Bronchial epithelial cell (primary cell): ENCODE measurements around the gene ZNF581. TPM values are rescaled to one million over a fixed set of nuclear protein-coding genes. Genes with fewer than 3 reads are reported as not detected.

Source experiments
- DNase-seq: peaks from one replicate; pipeline ENCODE4 v3.0.0-alpha.2; 2010; ENCODE audit warnings: low read depth
- FAIRE-seq: peaks from 2 replicates; lab custom pipeline; 2011; peaks lifted over from hg19 to GRCh38; lab: Jason Lieb, UNC
- H3K27me3 ChIP-seq: 2 replicates; pipeline ENCODE4 v1.5.1; 2011; ENCODE audit warnings: low read length; ENCODE audit not compliant: control insufficient read depth, insufficient read depth
- H3K36me3 ChIP-seq: 2 replicates; pipeline ENCODE4 v1.5.1; 2011; ENCODE audit warnings: low read length; ENCODE audit not compliant: control insufficient read depth, insufficient read depth
- H3K4me3 ChIP-seq: 2 replicates; pipeline ENCODE4 v1.5.1; 2011; ENCODE audit warnings: mild to moderate bottlenecking, low read depth, low read length, control low read depth
- CTCF ChIP-seq: IDR thresholded peaks from 2 replicates; pipeline ENCODE4 v1.5.1; 2011; ENCODE audit warnings: mild to moderate bottlenecking, moderate library complexity, low read length, control low read depth, inconsistent platforms; ENCODE audit not compliant: insufficient read depth, severe bottlenecking
- total RNA-seq: library from RNA; depleted of rRNA; stranded (reverse); fragments of >200 nt; gene quantifications from 2 replicates; pipeline ENCODE4 v1.2.1, GENCODE V29; 2014

The ZNF581 gene
- total RNA-seq, 1 donor from 2014 or later, result 19.2 TPM

GRCh38 chr19:55625004-55625326, 18.5 kb upstream of the ZNF581 start:
- TF ChIP-seq CTCF, result no peak
- peaks cover 1% of the 10 kb centered on the region for H3K36me3 ChIP-seq
- no peak for FAIRE-seq
- DNase-seq, result no peak
- no peaks in the 10 kb centered on the region for H3K27me3 ChIP-seq
- no peak overlapping the region for H3K4me3 ChIP-seq

- no peaks in the 10 kb centered on the region for H3K27me3 ChIP-seq
- peaks cover under 1% of the 10 kb centered on the region for H3K36me3 ChIP-seq
- DNase-seq (no peak), FAIRE-seq (peak; percentile 50)
- TF ChIP-seq CTCF, result no peak
- H3K4me3 ChIP-seq, result no peak overlapping the region
Observed at GRCh38 chr19:55626350-55626749, 17.1 kb upstream of the ZNF581 start.

DNA sequence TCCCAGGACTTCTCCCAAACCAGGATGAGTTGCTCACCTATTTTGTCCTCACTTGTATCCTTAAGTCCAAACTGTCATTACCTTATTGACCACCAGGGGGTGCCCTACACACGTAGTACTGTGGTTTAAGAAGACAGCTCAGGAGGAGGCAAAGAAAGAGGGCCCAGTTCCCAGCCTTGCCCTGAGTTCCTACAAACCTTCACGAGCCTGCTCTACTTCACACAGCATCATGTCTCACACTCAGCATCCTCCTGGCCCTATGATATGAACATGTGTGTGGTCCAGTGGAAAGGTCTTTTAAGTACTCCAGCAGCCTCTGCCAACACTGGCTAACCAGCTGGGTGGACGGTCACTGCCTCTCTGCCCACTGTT, 11.0 kb upstream of the ZNF581 start:
- DNase-seq, result peak; percentile 89
- no peaks in the 10 kb centered on the region for H3K36me3 ChIP-seq
- no peak for FAIRE-seq
- TF ChIP-seq CTCF, result peak; percentile 66
- H3K27me3 ChIP-seq, result no peaks in the 10 kb centered on the region
- no peak overlapping the region for H3K4me3 ChIP-seq

GRCh38 chr19:55633861-55634260, 9.6 kb upstream of the ZNF581 start:
- no peak for TF ChIP-seq CTCF
- Histone ChIP-seq H3K27me3 (no peaks in the 10 kb centered on the region), H3K4me3 (no peak overlapping the region), H3K36me3 (no peaks in the 10 kb centered on the region)
- no peak for DNase-seq
- FAIRE-seq, result no peak

- Histone ChIP-seq H3K27me3 (no peaks in the 10 kb centered on the region), H3K4me3 (peak overlapping the region; percentile 55), H3K36me3 (no peaks in the 10 kb centered on the region)
- DNase-seq (no peak), FAIRE-seq (no peak)
- TF ChIP-seq CTCF, result no peak
Observed at GRCh38 chr19:55635334-55635717, 8.1 kb upstream of the ZNF581 start.

DNA sequence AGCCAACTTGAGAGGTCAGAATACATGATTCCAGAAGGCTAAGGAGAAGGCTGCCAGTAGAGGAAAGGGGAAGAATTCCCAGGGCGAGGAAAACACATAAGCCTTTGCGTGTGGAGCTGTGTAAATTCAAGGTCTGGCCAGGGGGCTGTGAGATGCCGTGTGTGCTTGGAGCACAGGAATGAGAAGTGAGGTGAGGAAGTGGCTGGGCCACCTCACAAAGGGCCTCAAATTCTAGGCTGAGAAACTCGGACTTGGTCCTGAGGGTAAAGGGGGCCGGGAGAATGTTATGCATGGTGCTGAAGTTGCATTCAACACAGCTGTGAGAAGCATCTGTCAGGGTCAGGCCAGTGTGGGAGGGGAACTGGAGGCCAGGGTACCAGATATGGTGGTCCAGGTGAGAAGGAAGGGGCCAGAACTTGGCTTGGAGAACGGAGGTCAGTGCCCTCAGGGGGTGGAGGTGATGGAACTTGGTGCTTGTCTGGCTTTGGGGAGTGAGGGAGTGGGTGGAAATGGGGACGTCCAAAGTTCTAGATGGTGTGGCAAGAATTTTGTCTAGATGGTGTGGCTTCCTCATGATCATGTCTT, 7.5 kb upstream of the ZNF581 start:
- no peak for FAIRE-seq
- peak overlapping the region; percentile 55 for H3K4me3 ChIP-seq
- DNase-seq, result no peak

More for the DNA sequence above, 7.5 kb upstream of the ZNF581 start:
- H3K27me3 ChIP-seq, result no peaks in the 10 kb centered on the region
- no peak for TF ChIP-seq CTCF
- H3K36me3 ChIP-seq, result no peaks in the 10 kb centered on the region
